ENCODE measurements around the gene NDFIP2.

The NDFIP2 gene

DNA sequence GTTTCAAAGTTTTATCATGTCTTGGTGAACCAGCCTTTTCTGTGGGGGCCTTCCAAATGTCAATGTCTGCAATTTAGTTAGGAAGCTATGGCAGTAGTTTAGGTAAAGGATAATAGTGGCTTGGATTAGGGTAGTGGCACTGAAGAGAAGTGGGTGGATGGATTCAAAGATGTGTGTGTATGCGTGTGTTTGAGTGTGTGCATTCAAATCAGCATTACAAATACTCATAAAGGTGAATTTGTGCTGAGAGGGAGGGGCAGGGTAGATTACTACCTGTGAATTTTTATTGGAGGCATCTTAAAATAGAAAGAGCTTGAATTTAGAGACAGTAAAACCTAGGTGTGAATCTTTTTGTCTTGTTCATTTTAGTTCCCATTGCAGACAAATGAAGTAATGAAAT lies 16.9 kb downstream of the NDFIP2 start:
- no peak for DNase-seq

DNA sequence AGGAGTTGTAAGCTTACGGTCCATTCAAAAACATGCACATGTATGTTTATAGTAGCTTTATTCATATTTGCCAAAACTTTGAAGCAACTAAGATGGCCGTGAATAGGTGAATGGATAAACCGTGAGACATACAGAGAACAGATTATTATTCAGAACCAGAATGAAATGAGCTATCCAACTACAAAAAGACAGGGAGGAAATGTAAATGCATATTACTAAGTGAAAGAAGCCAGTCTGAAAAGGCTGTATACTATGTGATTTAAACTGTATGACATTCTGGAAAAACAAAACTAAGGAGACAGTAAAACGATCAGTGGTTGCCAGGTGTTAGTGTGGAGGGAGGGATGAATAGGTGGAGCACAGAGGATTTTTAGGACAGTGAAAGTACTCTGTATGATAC lies 19.9 kb downstream of the NDFIP2 start:
- no peak for DNase-seq

GRCh38 chr13:79501538-79502232 lies 20.7 kb downstream of the NDFIP2 start:
- no peak for DNase-seq

DNA sequence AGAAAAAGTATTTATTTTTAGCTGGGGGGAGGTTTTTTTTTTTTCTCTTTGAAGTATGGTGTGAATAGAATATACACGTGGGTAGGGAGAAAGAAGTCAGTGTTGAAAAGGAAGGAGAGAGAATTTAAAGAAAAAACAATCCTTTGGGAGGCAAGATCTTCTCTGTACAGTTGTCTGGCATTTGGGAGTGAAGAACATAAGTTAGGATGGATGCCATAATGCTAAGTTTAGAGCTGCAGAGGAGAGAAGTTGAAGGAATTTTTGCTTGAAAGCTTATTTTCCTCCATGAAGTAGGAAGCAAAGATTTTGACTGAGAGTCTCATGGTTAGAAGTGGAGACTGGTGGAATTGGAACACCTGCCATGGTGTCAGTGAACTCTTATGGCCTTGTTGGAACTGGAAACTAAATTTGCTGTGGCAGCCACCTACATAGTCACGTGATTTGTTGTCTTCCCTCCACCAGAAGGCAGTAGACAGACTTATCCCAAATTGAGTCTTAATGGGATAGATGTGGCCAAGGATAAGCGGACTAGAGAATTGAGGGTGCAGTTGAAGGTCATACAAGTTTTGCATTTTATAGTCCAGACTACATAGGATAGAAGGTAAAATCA lies 22.0 kb downstream of the NDFIP2 start:
- no peak for DNase-seq

- DNase-seq = no peak
Measured at GRCh38 chr13:79503473-79504017, 22.6 kb downstream of the NDFIP2 start.

DNA sequence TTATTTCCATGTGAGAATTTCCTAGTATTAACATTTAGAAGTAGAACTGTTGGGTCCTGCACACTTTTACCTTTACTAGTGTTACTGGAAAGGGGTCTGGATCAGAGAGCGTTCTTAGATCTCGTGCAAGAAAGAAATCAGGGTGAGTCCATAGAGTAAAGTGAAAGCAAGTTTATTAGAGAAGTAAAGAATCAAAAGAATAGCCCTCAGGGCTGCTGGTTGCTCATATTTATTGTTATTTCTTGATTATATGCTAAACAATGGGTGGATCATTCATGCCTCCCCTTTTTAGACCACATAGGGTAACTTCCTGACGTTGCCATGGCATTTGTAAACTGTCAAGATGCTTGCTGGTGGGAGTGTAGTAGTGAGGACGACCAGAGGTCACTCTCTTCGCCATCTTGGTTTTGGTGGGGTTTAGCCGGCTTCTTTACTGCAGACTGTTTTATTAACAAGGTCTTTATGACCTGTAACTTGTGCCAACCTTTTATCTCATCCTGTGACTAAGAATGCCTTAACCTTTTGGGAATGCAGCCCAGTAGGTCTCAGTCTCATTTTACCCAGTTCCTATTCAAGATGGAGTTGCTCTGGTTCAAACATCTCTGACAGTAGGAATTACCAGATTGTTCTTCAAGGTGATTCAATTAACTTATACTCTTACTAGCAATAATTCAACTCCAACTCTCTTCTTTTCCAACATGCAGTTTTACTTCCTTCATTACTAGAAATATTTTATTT lies 27.4 kb downstream of the NDFIP2 start:
- no peak for DNase-seq

DNA sequence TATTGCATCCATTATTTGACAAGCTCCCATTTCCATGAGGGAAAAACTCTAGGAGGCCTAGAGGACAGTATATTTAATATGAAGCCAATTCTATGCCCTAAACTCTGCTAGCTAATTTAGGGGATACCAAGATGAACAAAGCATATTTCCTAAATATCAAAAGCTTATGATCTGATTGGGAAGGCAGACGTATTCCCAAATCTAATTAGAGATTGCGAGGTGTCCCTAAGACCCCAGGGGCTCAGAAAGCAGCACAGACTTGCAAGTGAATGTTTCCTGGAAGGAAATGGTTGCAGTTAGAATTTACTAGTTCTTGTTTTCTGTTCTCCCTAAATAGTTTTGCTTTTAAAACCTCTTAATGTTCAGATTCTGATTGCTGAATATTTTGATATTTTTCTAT lies 30.7 kb downstream of the NDFIP2 start:
- no peak for DNase-seq

- DNase-seq = no peak
Measured at GRCh38 chr13:79512950-79513349, 32.0 kb downstream of the NDFIP2 start.

DNA sequence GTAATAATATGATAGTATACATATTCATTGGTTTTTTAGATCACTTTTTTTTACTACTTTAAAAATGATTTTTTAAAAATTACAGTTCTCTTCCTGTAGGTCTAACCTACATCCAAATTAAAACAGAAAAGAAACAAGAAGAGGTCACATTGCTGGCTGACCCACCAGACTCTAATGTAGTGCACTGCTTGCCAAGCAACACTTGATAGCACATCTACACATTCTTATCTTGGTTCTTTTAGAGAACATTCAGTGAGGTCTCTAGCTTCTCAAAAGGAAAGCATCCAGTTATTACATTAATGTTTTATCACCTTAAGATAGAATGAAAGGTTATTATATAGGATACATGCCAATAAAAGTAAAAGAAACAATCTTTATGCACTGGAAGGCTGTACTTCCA lies 35.6 kb downstream of the NDFIP2 start:
- DNase-seq = no peak

DNA sequence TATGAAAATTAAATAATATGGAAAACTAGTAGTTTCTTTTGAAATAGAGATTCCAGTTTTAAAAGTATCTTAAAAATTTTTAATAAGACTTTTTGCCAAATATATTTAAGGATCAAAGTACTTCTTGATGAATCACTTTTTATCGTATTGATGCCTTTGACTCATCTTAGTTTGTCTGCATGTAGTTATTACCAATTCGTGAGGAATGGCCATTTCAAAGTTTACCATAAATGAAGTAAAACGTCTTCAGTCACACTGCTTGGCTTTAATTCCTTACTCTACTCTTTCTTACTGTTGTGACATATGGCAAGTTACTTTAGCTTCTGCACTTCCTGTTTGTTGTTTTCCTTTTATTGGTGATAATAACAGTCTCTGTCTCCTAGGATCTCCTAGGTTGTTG lies 38.3 kb downstream of the NDFIP2 start:
- DNase-seq = no peak

- DNase-seq = no peak
Measured at GRCh38 chr13:79522583-79522982, 41.6 kb downstream of the NDFIP2 start.

- DNase-seq = no peak
Measured at GRCh38 chr13:79525064-79525857, 44.3 kb downstream of the NDFIP2 start.

- DNase-seq = no peak
Measured at GRCh38 chr13:79527698-79528097, 46.7 kb downstream of the NDFIP2 start.

DNA sequence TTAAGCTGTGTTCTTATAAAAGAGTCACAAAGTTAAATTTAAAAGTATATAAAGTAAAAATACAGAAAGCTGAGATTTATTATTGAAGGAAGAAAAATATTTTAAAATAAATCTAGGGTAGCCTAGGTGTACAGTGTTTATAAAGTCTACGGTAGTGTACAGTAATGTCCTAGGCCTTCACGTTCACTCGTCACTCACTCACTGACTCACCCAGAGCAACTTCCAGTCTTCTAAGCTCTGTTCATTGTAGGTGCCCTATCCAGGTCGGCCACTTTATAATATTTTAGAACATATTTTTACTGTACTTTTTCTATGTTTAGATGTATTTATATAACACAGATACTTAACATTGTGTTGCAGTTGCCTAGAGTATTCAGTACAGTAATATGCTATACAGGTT lies 47.4 kb downstream of the NDFIP2 start:
- DNase-seq = no peak

DNA sequence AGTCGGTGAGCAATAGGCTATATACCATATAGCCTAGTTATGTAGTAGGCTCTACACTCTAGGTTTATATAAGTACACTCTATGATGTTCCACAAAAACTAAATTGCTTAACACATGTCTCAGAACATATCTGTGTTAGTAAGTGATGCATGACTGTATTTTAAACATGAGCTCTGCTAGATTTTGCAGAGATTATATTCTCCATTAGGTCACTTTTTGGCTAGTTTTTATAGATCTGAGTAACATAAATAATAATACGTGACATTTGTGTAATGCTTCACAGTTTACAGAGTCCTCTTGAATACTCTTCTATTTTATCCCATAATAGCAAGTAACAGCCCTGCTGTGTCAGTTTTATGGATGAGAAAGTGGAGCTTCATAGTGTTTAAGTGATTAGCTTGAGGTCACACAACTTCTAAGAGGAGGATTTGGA lies 47.8 kb downstream of the NDFIP2 start:
- no peak for DNase-seq

GRCh38 chr13:79529817-79530216 lies 48.9 kb downstream of the NDFIP2 start:
- no peak for DNase-seq

DNA sequence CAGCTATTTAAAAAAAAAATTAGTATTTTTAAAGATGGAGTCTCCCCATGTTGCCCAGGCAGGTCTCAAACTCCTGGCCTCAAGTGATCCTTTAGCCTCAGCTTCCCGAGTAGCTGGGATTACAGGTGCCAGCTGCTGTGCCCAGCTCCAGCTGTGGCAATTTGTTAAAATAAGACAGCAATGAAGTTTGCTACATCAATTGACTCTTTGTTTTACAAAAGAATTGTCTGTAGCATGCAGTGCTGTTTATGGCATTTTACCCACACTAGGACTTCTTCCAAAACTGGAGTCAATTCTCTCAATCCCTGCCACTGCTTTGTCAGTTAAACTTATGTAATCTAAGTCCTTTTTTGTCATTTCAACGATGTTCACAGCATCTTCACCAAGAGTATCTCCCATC lies 49.3 kb downstream of the NDFIP2 start:
- DNase-seq = no peak

DNA sequence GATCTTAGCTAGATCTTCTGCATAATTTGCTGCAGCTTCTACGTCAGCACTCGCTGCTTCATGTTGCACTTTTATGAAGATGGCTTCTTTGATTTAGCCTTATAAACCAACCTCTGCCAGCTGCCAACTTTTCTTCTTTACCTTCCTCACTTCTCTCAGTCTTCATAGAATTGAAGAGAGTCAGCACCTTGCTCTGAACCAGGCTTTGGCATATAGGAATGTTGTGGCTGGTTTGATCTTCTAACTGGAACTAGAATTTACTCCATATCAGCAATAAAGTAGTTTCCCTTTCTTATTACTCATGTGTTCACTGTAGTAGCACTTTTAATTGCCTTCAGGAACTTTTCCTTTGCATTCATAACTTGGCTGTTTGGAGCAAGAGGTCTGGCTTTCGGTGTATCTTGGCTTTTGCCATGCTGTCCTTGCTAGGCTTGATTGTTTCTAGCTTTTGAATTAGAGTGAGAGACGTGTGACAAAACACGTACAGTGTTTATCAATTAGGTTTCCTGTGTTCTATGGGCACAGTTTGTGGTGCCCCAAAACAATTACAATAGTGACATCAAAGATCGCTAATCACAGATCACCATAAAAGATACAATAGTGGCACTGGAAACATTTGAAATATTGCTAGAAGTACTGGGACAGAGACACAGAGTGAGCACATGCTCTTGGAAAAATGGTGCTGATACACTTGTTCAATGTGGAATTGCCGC lies 50.7 kb downstream of the NDFIP2 start:
- DNase-seq = no peak

- DNase-seq = no peak
Measured at GRCh38 chr13:79532576-79532975, 51.6 kb downstream of the NDFIP2 start.

- no peak for DNase-seq
Measured at GRCh38 chr13:79533781-79534400, 52.9 kb downstream of the NDFIP2 start.

- no peak for DNase-seq
Measured at GRCh38 chr13:79534596-79534995, 53.6 kb downstream of the NDFIP2 start.

- no peak for DNase-seq
Measured at GRCh38 chr13:79538757-79539156, 57.8 kb downstream of the NDFIP2 start.

Measured in retina (tissue), 1 donor.